HG02885 (cell line): ENCODE data around the gene COG5.

Source experiments
- ATAC-seq: cut with Tn5 transposase; IDR thresholded peaks from one replicate; pipeline ENCODE4 v1.9.1; 2021; ENCODE audit warnings: mild to moderate bottlenecking; ENCODE audit not compliant: unreplicated experiment, poor library complexity

The COG5 gene

GRCh38 chr7:107563775-107564552, at the start of gene COG5, which contains the start of gene DUS4L:
COG5 (minus strand) TSS chr7:107563920; CDS start chr7:107563896, 24 bp downstream.
DUS4L (plus strand) TSS chr7:107563971; CDS start chr7:107567071, 3,100 bp downstream.
- peak; percentile 93 for ATAC-seq

- no peak for ATAC-seq
These were observed 49.7 kb upstream of the COG5 start for GRCh38 chr7:107613439-107613838.

GRCh38 chr7:107610323-107610722, 46.6 kb upstream of the COG5 start:
- no peak for ATAC-seq

GRCh38 chr7:107609811-107610261, 46.1 kb upstream of the COG5 start:
- no peak for ATAC-seq

- no peak for ATAC-seq
These were observed 42.6 kb upstream of the COG5 start for GRCh38 chr7:107606303-107606702.

- ATAC-seq = no peak
These were observed 41.6 kb upstream of the COG5 start for GRCh38 chr7:107605218-107605815.

GRCh38 chr7:107600816-107601215, 37.1 kb upstream of the COG5 start:
- no peak for ATAC-seq

- ATAC-seq = no peak
These were observed 35.5 kb upstream of the COG5 start for GRCh38 chr7:107599262-107599661.

- no peak for ATAC-seq
These were observed 34.2 kb upstream of the COG5 start for GRCh38 chr7:107597953-107598352.

GRCh38 chr7:107597582-107597916, 33.8 kb upstream of the COG5 start:
- ATAC-seq = no peak

GRCh38 chr7:107596881-107597581, 33.3 kb upstream of the COG5 start:
- no peak for ATAC-seq

- no peak for ATAC-seq
These were observed 31.4 kb upstream of the COG5 start for GRCh38 chr7:107594961-107595737.

- ATAC-seq = no peak
These were observed 29.3 kb upstream of the COG5 start for GRCh38 chr7:107593025-107593410.

- no peak for ATAC-seq
These were observed 28.8 kb upstream of the COG5 start for GRCh38 chr7:107592361-107593024.

- no peak for ATAC-seq
These were observed 27.7 kb upstream of the COG5 start for GRCh38 chr7:107591421-107591820.

GRCh38 chr7:107588529-107589130, 24.9 kb upstream of the COG5 start:
- ATAC-seq = no peak

- no peak for ATAC-seq
These were observed 21.0 kb upstream of the COG5 start for GRCh38 chr7:107584716-107585115.

GRCh38 chr7:107582875-107583274, 19.2 kb upstream of the COG5 start:
- ATAC-seq = no peak

GRCh38 chr7:107581387-107582013, 17.8 kb upstream of the COG5 start:
- ATAC-seq = no peak
